Hematopoietic multipotent progenitor cell (in vitro differentiated cells): Measurements from ENCODE around the gene TMCC2. TPM values are rescaled to one million over a fixed set of nuclear protein-coding genes. Genes with fewer than 3 reads are reported as not detected.

Experiments
- DNase-seq, 3 donors: peaks; one replicate each; pipeline ENCODE4 v3.0.0-alpha.2; 2011 to 2015; ENCODE audit warnings: low read depth in 2 of 3, low spot score in 2 of 3
- total RNA-seq: library from RNA; depleted of rRNA; stranded (reverse); fragments of >200 nt; gene quantifications from one replicate; pipeline ENCODE4 v1.2.3, GENCODE V29; 2012

The TMCC2 gene
- total RNA-seq, 1 donor, result 8.6 TPM

GRCh38 chr1:205237526-205238484, 10.1 kb downstream of the TMCC2 start:
- peak in 2 of 3 donors; percentile 54 to 58 for DNase-seq

DNA sequence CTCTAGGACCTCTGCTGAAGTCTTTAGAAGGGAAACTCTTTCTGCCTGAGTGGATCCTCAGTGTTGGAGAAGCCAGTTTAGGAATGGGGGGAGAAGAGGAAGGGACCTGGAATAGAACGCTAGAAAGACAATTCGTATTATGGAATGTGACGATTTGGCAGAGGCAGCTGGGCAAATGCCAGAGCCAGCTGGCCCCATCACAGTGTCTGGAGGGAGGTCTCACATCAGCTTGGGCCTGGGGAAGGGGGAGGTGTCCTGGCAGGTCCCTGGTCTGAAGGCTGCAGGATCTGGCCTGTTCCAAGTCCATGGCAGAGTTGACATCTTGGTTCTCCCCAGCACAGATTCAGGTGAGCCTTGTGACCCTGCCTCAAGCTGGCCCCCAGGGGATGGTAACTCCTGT, 11.3 kb downstream of the TMCC2 start:
- no peak for DNase-seq

DNA sequence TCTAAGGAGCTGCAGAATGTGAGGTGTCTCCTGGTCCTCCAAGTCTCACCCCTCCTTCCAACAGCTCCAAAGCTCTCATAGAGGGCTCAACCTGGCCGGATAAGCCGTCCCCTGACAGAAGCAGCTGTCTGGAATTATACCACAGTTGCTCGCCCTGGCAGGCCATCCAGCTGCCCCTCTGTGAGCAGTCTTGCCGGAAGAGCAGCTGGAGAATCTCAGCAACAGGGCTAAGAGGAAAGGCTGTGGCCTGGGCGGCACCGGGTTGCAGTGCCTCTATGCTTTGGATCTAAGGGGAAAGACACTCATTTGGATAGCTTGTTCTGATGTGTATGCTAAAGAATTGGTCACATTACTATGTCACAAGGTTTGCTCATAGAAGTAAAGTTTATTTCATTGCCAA, 12.4 kb downstream of the TMCC2 start:
- DNase-seq, result no peak

DNA sequence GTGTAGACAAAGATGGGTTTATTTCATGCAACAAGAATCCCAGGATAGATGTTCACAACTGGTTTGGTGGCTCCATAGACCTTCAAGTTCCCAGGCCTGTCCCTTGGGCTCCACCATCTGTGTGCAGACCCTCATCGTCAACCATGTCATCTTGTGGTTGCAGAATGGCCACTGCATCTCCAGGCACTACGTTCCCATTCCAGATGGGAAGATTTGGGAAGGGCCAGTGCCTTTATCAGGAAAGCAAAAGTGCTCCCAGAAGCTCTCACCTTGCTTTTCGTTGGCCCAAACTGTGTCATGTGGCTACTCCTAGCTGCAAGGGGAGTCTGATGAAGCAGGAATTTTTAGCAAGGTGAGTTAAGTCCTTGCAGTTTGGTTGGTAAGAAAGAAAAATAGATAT, 12.8 kb downstream of the TMCC2 start:
- DNase-seq, result no peak

GRCh38 chr1:205241366-205242030, 13.8 kb downstream of the TMCC2 start:
- no peak for DNase-seq

DNA sequence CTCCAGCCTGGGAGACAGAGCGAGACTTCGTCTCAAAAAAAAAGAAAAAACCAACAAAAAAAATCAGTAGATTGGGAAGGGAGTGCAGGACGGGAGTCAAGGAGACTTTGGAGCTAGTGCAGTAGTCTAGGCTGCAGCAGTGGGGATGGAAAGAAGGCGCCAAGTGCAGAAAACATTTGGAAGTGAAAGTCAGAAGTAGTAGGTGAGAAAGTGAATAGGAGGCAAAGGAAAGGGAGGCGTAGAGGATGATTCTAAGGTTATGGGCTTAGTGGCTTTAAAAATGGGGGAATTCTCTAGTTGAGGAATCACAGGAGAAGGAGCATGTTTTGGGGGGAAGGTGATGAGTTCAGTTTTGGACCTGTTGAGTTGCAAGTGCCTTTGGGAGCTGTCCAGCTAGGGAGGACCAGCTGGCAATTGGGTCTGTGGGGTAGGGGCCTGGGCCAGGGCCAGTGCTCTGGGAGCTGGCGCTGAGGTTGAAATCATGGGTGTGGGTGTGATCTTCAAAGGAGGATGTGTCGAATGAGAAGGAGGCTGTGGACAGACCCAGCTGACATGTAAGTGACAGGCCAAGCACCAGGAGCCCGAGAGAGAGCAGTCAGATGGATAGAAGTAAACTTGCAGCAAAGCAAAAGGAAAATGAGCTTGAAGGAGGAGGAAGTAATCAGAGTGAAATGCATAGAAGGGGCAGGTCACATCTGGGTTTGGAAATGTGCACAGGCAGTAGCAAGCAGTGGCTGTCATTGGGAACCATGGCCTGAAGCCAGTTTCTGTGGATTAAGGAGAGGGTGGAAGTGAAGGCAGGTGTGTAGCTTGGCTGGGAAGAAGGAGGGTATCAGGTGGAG, 15.8 kb downstream of the TMCC2 start:
- no peak for DNase-seq

GRCh38 chr1:205244384-205244783, 16.6 kb downstream of the TMCC2 start:
- DNase-seq, result no peak

DNA sequence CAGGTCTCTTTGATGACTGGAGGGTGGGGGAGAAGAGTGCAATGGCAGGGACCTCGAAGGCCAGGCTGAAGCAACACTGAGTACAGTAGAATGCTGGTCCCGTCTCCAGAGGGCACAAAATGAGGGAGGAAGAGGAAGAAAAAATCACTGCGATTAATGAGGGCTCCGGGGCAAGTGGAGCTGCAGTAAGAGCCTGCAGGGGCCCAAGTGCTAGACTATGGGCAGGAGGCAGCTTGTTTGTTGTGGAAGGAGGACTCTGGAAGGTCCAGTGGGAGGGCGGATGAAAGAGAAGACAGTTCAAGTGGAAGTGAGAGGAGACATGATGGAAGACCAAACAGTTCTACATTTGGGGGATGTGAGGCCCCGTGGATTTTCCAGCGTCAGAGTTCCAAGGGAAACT, 17.4 kb downstream of the TMCC2 start:
- DNase-seq, result no peak

DNA sequence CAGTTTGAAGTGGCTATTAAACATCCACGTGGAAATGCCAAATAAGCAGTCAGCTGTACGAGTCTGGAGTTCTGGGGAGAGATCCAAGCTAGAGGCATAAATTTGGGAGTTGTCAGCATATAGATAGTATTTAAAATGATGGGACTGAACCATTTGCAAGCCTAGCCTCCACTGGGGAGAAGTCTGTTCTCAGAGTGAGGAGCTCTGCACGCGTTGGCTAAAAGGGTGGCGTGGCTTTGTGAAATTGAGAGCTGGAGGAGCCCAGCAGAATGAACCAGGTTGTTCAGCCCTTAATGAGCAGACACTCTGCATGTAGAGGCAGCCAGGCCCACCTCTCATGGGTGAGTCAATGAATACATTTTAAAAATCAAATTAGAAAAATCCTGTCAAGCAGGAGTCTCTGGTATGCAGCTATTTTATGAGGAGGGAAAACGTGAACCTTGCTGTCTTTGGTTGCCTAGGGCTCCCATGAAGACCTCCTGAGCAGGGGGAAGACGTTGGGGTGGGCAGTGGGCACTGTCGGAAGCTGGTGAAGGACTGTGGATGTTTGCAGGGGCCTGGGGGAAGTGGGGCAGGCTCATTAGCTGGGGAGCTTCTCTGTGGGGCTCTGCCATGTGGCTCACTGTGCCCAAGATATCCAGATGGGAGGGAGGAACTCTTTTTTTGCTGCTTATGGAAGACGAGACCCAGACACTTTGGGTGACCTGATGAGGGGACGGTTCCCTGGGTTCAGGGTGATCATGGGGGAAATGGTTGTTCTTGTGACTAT, 18.8 kb downstream of the TMCC2 start:
- no peak for DNase-seq

DNA sequence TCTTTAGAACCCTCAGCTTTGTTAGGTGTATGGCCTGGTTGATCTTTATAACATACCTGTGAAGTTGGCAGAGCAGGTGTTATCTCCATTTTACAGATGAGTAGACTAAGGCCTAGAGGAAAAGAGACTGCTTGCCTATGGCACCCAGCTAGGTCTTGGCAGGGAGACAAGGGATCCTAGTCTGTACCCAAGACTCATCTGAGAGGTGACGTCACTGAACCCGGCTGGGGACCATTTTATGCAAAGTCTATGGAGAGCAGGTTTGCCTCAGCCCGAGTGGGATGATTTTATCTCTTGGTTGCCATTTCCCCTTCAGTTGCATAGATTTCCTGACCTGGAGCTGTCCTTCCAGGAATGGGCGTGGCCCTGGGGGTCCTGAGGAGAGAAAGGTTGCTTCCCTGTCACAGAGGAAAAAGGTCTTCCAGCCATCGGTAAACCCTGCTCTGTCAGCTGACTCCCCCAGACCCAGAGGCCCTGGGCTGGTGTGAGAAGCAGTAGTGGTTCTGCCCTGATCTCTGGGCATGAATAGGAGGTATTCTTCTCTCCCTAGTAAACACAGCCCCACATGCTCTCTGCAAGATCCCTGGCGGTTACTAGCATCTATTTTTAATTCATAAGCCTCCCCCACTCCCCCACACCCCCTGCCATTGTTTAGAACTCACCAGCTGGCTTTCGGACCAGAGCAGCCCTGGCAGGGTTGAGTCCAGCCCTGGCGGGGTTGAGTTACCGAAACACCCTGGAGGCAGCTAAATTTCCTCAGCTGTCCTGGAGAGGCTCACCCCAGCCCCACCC, 19.6 kb downstream of the TMCC2 start:
- peak in 1 of 3 donors; percentile 28 for DNase-seq

DNA sequence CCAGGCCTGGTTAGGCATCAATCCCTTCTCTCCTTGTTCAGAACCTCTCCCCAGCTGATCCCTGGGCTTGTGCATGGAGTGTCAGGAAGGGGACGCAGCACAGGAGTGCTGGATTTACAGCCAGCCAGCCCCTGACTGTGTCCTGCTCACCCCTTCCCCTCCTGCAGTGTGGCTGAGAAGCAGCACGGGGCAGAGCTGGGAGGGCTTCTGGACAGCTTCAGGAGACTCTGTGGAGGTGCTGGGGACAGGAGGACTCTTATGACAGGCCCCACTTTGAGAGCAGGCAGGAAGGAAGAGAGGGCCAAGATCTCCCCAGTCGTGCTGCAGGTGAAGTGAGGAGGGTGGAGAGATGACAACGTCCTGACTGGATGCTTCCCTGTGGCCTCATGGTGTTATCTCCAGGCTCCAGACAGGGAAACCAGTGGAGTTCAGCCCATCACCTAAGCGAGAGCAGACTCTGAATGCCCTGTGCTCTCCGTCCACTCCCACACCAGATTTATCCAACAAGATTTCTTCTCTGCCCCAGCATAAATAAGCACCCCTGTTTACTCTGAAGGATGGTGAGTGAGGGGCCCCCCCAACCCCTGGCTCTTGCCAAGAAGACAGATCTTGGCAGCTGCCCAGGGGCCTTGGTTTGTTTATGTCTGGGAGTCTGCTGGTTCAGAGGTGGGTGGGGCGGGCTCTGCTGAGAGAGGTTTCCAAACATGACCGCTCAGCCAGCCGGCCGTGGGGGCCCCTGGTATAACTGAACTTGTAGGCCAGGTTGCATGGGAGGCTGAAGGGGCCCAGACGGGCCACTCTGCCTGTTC, 21.3 kb downstream of the TMCC2 start:
- DNase-seq, result peak in 1 of 3 donors; percentile 53

DNA sequence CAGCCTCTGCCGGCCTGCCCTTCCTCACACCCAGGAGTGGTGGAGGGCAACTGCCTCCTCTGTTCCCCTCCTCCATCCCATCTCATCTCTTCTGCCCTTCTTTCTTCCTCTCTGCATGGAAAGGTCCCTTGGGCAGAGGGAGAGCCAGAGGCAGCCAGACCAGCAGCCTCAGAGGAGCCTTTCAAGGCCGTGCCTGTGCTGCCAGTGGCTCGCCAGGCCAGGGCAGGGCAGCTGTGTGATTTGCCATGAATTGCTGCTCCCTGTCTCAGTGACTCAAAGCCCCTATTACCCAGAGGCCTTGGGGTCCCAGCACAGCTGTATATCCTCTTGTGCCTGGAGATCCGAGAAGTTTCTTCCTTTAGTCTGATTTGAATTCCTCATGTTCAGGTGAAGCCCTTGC, 21.9 kb downstream of the TMCC2 start:
- no peak for DNase-seq

- no peak for DNase-seq
These were observed 23.0 kb downstream of the TMCC2 start for GRCh38 chr1:205250699-205251098.

GRCh38 chr1:205251576-205251975, 23.8 kb downstream of the TMCC2 start:
- DNase-seq, result no peak

DNA sequence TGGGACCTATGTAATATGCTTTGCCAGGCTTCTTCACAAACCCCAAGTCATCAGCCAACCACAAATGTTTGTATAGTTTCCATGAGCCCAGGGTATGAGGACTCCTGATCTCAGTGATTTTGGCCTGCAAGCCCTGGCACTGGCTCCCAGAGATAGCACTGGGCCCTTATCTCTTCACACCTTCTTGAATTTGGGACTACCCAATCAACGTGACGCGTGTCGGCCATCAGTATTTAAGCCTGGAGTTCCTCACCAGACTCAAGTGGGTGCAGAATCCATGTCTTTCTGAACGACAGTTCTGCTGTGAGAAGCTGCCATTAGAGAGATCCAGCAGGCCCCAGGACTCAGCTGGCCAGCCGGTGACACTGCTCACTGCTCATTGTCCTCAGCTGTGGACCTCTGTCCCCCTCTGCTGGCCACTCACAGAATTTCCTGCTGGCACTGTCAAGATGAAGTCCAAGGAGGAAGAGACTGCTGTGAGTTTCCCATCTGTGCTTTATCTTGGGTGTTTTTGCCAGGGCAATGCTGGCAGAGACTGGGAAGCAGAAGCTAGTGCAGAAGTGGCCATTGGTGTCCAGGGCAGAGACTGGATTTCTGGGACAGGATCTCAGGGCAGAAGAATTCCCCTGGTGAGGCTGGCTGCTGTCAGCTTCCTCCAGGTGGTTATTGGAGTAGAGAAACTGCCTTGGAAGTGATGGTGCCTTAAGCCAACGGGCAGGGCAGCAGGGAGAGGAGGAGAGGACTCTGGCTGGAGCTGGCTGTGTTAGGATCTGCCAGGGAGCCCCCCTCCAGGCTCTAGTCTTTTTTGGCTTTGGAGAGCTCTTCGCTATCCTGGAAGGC, 28.4 kb downstream of the TMCC2 start:
- peak; percentile 63 to 92 (median 82) for DNase-seq

- no peak for DNase-seq
These were observed 29.3 kb downstream of the TMCC2 start for GRCh38 chr1:205256951-205257625.

DNA sequence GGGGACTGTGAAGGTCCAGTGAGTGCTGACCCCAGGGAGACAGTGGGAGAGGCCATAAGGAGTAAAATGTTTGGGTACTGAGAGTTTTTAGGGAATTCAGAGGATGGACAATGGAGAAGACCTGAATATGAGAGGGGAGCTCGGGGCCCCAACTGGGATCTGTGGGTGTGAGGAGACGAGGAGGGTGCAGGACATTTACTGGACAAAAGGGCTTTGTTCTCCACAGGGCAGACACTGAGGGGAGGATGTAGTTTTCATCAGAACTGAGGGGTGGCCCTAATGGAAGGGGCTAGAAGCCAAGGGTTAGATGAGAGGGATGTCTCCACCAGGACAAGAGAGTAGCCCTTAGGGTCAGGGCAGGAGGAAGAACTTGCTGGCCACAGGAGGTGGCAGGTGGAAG, 30.0 kb downstream of the TMCC2 start:
- DNase-seq, result no peak
